ENCODE measurements around the gene OR6S1.
A peak's percentile ranks its signal among the peaks of the same experiment; 100 is the strongest.

The OR6S1 gene, protein sequence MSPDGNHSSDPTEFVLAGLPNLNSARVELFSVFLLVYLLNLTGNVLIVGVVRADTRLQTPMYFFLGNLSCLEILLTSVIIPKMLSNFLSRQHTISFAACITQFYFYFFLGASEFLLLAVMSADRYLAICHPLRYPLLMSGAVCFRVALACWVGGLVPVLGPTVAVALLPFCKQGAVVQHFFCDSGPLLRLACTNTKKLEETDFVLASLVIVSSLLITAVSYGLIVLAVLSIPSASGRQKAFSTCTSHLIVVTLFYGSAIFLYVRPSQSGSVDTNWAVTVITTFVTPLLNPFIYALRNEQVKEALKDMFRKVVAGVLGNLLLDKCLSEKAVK

DNA sequence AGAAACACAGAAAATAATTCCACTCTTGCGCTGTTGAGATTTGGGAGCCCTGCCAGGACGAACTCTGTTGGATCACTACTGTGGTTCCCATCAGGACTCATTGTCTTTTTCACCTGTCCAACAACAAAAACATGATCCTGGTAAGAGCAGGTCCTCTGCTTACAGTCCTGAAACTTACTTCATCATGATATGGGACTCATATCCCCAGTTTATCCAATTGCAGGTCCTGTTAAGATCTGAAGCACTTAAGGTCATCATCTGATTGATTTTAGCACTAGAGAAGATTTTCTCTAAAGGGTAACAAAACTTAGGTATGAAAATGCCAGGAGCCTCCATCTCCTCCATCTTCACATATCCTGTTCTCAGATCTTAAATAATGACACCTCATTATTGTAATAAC lies at the start of gene OR6S1:
OR6S1 (minus strand) TSS at position 101 of the 400 bp plus-strand sequence; CDS start at position 101, 0 bp downstream.
- DNase-seq, result no peak

DNA sequence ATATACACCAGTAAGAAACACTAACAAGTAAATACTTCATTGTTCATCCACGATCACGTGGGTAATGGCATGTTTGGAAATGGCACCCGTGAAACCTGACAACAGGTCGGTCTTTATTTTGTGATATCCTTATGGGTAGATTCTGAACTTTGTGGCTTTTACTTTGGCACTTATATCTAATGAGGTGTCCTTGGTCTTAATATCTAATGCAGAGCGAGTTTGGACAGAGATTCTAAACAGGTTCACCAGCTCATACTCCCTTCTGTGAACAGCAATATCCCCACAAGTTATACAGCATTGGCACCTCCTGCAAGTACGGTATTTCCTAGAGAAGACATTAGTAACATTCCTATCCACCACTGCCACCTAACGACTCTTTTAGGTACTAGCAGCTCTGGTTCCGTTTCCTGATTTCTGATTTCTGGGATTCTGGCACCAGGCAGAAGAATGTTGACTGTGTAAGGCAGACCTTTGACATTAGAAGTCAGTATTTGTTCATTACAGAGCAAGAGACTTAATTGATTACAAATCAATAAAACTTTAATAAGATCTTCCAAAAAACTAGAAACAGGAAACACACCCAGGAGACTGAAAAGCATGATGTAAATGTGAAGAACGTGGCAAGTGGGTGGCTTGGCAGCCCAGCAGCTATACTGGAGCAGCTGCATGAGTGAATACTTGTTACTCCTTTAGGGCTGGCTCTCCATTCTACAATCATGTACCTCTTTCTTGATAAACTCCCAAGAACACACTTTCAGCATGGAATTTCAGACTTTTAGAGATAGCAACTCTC lies 49.6 kb upstream of the OR6S1 start:
- DNase-seq, result peak; percentile 48 to 77

DNA sequence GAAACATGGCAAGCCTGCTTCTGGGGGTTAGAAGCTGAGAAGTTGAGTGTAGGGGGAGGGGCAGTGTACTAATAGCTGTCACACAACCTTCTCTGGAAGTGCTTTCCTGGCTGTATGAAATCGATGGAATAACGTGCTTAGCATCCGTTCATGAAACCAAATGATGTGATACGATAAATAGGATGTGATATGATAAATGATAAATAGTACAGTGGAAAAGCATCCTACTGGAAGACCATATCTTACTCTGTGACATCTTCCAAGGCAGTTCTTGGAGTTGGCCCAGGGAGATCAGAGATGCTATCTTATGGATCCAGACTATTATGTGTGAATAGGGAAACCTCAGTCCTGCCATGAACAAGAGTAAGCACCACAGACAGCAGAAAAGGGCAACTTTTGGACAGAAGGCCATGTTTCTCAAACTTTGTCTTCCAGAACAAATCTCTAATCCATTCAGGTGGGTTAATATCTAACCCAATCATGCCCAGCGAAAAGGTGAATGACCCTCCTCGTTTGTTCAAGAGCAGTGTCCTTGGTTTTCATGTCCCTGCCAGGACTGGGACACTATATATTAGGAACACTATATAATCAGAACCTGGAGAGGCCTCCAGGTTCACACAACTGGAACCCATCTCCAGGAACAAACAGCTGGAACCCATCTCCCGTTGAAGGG lies 46.8 kb upstream of the OR6S1 start, which contains the start of gene ANG:
ANG (plus strand) TSS at position 598 of the 673 bp plus-strand sequence. CDS start 4,801 bp downstream, outside the sequence.
- no peak for DNase-seq

DNA sequence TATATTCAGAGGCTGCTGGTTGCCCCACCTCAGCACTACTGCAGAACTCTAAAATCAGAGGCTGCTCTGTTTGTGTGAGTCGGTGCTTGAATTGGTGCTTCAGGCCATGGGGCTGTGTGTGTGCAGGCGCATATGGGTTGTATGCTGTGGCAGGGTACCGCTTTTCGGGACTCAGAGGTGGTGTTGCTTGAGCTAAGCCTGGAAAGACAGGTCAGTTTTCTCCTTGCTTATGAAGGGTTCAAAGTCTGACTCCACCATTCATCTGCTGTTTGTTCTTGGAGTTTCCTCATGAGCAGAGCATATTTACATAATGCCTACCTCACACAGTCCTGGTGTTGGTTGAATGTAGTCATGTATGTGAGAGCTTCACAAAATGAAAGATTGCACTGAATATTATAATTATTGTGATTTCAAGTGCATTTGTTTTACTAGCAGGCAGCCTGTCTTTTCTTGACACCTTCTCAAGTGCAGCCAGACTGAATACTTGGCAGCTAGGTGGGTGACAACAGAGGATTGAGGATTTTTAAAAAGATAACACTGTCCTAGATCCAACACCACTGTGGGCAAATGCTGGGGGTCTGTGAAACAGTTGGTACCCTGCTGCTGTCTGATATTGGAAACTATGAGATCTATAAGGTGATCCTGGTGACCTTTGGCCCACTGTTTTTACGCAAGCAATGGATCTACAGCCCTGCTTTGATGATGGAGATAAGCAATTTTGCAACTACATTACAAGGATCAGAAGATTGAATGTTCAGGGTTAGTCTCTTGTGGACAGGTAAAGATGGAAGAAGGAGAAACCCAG lies 46.1 kb upstream of the OR6S1 start:
- DNase-seq, result no peak

DNA sequence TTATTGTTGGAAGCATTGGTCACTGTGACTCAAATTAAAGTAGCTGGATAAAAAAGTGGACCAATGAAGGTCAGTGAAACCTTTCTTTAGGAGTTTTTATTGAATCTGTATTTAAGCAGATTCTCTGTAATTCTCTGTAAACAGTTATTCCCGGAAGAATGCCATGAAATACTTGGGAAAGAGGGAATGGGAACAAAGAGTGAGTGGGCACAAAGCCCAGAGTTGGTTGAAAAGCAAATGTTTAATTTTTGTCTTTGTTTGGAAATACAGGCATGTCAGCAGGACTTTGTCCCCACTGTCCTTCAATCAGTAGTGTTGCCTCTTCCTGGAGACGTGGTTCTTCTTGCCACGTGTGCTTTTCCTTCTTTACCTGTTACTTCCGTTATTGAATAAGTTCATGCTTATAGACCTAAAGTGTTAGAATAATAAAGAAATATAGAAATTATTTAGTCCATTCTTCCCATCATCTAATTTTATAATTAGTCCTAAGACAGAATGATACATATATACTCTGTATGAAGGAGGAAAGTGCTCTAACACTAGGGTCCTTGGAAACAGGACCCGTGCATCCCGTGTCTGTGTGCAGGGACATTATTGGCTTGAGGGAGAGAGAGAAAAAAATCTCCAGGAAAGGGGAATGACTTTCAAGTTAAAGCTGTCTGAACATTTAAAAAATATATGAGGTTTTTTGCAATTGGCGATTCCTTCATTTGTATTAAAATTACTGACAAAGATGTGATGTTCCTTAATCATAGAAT lies 45.1 kb upstream of the OR6S1 start:
- no peak for DNase-seq

DNA sequence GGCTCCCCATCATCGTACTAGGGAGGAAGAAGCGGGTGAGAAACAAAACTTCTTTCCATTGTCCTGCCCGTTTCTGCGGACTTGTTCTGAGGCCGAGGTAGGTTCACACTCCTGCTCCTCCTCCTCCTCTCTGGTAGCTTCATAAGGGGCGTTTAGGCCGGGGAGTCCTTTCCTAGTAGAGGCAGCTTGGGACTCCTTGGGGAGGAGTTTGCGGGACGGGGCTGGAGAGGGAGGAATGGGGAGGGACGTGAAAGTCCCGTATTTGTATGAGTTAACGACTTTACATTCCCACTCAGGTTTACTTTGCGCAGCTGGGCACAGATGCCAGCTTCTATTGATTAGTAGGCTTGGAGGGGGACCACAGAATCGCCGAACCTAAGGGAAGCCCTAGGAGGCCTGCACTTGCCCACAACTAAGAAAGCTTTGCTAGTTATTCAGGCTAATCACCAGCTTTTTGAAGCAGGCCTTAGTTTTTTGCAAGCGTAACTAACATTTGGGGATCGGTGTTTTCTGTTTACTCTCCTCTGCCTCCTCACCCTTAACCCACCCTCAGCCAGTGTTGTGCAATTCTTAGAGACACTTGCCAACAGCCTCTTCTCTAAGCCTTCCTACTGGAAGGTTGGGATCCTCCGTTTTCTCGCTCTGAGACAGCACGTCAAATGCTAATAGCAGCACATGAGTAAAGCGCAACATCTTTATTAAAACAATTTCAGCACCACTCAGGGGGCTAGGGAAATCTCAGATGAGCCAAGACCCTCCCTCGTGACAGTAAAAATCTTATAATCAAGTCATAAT lies 43.4 kb upstream of the OR6S1 start:
- DNase-seq, result no peak

DNA sequence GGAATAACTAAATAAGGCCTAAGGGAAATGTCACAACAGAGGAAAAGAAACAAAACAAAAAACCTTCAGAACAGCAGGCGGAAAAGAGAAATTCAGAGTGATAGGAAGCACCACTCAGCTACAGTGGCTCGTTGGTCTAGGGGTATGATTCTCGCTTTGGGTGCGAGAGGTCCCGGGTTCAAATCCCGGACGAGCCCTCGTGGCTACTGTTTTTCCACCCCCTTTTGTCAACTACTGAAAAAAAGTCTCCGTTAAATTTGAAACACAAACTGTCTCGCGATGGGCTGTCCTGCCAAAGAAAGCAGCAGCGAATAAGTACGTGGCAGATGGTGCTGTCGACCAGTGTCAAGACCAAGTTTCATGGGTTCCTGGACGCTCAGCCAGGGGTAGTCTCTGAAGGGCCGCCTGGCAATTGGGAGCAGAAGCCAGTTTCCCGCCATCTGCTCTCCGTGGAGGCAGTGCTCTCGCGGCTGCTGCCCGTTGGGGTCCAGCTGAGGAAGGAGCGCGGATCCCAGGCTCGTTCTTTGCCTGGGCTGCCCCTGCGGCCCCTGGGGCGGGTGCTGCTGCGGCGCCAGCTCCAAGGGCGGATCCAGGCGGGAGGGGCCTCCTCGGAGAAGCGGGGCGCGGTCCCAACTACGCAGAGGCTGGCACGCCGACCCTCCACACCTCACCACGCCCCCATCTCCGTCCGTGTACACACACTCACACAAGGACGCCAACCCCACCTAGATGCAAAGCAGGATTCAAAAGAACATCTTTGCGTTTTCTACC lies 42.6 kb upstream of the OR6S1 start, which contains the start of gene RNASE4:
RNASE4 (plus strand) TSS at position 670 of the 771 bp plus-strand sequence. CDS start 14,812 bp downstream, outside the sequence.
- peak; percentile 91 to 92 for DNase-seq

DNA sequence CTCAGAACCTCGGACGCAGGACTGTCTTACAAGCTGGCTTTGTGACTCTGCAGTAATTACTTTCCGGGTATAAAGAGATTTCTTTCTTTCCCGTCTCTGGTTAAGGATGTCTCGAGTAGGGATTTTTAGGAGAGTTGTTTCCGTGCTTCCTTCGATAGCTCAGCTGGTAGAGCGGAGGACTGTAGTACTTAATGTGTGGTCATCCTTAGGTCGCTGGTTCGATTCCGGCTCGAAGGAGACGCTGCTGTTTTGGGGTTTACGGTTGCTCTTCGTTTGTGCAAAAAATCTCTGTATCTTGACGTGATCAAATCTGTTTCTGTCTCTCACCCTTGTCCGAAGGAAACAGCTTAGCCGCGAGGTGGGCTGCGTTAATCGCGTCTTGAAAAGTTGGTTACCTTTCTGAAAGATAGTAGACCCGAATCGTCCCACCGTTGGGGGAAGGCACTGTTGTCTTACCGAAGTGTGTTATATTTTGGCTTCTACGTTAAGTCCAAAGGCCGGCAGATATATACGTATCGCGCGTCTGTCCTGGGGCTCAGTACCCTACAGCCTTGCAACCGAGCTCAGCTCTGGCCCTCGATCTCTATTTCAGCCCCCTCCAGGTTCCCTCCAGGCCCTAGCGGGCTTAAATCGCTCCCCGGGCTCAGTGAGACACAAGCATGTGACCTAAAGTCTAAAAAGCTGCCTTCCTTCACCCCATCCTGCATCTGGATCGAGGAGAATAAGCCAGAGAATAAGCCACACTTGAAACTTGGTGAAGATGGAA lies 41.8 kb upstream of the OR6S1 start:
- DNase-seq, result peak; percentile 93 to 94

DNA sequence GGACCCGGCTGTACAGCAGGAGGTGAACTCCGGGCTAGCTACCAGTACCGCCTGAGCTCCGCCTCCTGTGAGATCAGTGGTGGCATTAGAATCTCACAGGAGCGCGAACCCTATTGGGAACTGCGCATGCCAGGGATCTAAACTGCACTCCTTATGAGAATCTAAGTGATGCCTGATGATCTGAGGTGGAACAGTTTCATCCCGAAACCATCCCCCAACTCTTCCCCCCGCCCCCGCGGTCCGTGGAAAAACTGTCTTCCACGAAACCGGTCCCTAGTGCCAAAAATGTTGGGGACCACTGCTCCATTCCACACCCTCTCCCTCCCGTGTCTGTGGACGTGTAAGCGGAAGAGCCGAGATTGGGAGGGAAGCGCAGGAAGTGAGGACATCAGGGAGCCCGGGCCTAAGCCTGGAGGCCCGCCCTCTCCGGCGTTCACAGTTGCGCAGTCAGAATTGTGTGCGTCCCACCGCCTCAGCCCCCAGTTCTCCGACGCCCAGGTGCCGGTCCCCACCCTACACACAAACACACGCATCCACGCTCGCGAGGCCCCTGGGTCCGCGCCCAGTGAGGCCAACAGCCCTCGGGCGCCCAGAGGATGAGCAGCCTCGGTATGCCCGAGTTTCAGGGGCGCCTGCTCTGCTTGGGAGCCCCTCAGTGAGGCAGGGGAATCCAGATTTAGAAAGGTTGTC lies 41.1 kb upstream of the OR6S1 start:
- DNase-seq, result peak; percentile 92 to 96

DNA sequence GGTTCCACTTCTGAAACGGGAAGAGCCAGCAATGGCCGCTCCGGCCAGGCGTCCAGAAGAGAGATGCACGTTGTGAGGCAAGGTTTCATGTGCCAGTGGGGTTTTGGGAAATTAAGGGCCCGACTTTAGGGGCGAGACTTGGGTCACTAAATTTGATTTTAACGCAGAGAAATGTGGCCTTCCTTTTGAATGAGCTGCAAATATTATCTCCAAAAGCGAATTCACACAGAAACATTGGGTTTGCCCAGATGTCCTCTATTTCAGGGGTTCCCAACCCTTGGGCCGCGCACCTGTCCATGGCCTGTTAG lies 40.6 kb upstream of the OR6S1 start:
- DNase-seq, result no peak

DNA sequence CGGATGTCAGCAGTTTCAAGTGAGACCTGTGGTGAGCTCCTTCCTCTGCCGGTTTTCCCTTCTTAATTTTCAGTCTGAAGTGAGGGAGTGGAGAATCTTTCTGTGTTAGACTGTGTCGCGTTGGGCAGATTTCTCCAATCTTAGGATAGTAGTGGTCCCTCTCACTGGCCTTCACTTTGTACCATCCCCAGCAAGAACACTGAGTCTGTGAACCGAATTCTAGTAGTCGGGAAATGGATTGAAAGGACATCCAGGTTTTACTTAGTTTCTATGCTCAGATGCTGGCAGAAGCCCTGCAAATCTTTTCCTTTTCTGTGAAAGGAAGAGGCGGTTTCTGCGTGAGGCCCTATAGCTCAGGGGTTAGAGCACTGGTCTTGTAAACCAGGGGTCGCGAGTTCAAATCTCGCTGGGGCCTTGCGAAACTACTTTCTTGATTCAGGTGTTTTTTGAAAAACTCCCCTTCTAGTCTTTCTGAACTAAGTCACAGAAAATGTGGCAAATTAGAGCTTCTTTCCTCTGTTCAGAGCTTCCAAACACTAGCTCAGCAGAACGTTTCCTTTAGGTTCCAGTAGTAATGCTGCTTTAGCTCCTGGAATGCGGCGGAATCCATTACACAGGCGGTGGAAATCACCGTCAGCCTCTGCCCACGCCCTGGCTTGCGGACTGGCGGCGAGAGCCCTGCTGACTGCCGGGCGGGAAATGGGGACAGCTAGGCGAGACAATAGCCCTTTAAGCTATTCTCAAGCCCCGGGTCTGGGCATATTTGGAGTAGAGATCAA lies 40.0 kb upstream of the OR6S1 start:
- peak; percentile 92 to 93 for DNase-seq

DNA sequence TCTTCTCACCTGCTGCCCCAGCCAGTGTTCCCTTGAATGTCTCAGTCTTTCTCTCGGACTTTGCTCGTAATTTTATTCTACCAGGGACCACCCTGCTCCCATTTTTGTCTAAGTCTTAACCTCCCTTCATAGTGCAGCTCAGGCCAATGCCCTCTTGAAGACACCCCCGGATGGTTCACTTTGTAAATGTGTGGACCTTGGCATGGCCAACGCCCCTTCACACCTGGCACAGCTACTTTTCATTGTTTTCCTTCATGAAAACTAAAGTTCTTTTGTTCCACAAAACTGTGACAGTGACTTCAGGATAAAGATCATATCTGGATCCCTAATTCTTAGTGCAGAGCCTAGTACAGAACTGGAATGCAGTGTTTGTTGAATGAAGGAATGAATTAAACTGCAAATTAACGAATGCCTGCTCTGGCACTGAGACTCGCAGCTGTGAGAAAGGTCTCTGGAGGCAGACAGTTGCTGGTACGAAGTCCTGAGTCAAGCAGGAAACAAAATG lies 39.4 kb upstream of the OR6S1 start:
- DNase-seq, result no peak

DNA sequence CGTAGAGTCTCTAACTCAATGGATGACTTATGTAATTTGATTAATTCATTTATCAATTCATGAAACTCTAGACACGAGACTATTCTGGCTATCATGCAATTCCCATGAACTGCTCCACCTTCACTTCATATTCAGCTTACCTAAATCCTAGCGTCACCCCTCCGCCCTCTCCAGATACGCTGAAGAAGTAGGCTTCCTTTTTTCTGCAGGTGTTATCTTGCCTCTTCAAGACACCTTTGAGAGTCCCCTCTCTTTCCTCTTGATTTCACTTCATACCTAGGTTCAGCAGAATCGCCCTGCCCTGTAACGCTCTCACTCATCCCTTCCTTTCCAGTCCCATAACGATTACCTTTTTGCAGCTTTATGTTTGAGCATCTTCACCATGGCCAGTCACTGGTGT lies 38.9 kb upstream of the OR6S1 start:
- DNase-seq, result no peak

DNA sequence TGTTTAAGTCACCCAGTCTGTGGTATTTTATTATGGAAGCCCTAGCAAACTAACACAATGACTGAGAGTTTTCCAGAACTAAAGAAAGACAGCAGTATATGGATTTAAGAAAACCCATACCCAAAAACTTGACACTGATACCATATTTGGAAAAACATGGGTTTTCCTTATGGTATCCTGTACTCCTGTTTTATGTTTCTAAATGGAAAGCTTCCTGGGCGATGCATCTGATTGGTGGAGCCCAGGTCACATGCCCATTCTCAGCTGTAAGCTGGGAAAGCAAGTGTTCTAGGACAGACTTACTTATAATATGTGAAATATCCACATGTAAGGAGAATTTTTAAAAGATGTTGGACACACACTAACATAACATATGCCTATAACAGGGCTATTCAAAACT lies 38.4 kb upstream of the OR6S1 start:
- peak; percentile 57 to 66 for DNase-seq

DNA sequence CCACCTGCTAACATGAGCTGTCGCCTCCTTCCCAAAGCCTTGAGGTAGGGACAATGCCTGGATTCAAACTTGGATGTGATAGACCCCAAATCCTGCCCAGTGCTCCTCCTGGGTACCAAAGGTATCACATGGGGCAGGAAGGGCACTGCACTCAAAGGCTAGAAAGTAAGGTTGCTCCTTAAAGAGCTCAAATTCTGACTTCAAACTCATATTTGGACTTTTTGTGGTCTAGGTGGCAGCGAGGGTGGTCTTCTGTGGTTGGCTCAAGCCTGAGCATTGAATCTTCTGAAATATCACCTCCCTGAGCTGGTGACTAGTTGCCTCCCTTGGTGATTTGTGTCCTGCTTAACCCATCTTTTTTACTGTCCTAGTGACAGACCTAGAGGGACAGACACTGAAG lies 34.6 kb upstream of the OR6S1 start:
- DNase-seq, result no peak

DNA sequence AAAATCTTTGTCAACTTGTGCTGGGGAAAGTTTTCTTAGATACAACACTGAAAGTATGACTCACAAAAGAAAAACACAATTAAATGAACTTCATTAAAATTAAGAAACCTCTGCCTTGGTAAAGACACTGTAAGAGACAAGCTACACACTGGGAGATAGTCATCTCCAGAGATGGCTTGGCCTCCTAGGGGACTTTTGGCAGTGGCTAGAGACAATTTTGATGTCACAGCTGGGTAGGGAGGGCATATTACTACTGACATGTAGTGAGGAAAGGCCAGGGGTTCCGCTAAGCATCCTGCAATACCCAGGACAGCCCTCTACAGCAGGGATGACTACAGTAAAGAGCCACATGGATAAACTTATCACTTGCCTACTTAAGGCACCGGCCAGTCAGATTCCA lies 34.2 kb upstream of the OR6S1 start:
- no peak for DNase-seq

DNA sequence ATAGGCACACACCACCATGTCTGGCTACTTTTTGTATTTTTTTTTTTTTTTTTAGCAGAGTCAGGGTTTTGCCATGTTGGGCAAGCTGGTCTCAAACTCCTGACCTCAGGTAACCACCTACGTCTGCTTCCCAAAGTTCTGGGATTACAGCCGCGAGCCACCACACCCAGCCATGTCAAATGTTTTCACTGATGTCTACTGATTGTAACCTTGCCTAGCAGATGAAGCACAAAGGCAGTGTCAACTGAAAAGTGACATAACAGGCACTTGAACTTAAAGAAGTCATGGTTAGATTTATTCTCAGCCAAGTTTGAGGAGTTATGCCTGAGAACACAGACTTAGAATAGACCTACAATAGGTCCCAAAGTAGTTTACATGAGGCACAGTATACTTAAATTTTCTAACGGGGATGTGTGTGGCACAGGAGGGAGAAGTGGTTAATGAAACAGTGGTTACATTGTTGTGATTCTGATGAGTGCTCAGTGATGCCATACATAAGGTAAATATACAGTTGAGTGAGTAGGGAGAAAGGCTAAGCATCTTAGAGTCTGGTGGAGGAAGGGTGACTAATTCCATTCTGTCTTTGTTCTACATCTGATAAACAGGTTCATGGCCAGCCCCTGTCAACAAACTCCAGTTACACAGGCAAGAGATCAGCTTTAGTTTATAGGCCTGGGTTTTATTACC lies 30.2 kb upstream of the OR6S1 start:
- no peak for DNase-seq

Data from NCI-H446 (cell line).